Adrenal gland (tissue), 12 donors: ENCODE data around the gene ZBTB3. TPM values are rescaled to one million over a fixed set of nuclear protein-coding genes. Genes with fewer than 3 reads are reported as not detected.

Experiments
- DNase-seq, 7 donors: peaks; one replicate each; pipeline ENCODE4 v3.0.0-alpha.2; 2019 to 2020
- H3K27ac ChIP-seq, 5 donors: fragments of 200-600 bp; sonication (generic) in 4 of 5; 1 replicate in 3 of 5; 2 replicates in 2 of 5; pipeline versions ENCODE4 v1.5.1 to v1.8.0; 2016 to 2020; ENCODE audit warnings: mild to moderate bottlenecking in 1 of 5
- H3K27me3 ChIP-seq: fragments of 200-600 bp; 2 replicates; pipeline ENCODE4 v1.8.0; 2021
- H3K36me3 ChIP-seq, 2 donors: fragments of 200-600 bp; replicated peaks in 1 of 2; 1 replicate in 1 of 2; 2 replicates in 1 of 2; pipeline versions ENCODE4 v1.5.1 to v1.8.0; 2018 to 2022
- H3K4me1 ChIP-seq, 2 donors: fragments of 200-600 bp; replicated peaks in 1 of 2; 1 replicate in 1 of 2; 2 replicates in 1 of 2; pipeline versions ENCODE4 v1.5.1 to v1.8.0; 2018 to 2021
- H3K4me3 ChIP-seq, 4 donors: fragments of 200-600 bp; sonication (generic) in 3 of 4; one replicate each; pipeline ENCODE4 v1.5.1; 2016 to 2018
- H3K9me3 ChIP-seq, 3 donors: fragments of 200-600 bp; sonication (generic) in 1 of 3; replicated peaks in 1 of 3; 1 replicate in 2 of 3; 2 replicates in 1 of 3; pipeline versions ENCODE4 v1.5.1 to v1.8.0; 2016 to 2021
- POLR2A ChIP-seq, 2 donors: fragments of 450-650 bp; IDR thresholded peaks; one replicate each; pipeline ENCODE4 v1.6.1; 2017; ENCODE audit warnings: antibody characterized with exemption in 2 of 2, mild to moderate bottlenecking in 2 of 2, moderate library complexity in 1 of 2
- WGBS, 4 donors: extraction: QIAGEN DNeasy Blood & Tissue Kit in 2 of 4; methylation state at CpG; one replicate each; pipeline versions ENCODE4 v1.1.5 to v1.1.7; 2013 to 2017; 5-methylcytosine and 5-hydroxymethylcytosine counted together
- intact Hi-C, 2 donors: fragments of 100-400 bp; cut with DNase I; formaldehyde crosslinking; loops; one replicate each; pipeline versions ENCODE4 v1.14.1 to v1.15.0; 2022 to 2023
- polyA plus RNA-seq, 3 donors: library from polyadenylated mRNA; stranded (reverse); fragments of 200-250 nt in 2 of 3; fragments of 350-450 nt in 1 of 3; fragmentation: Illumina TruSeq in 1 of 3; extraction: RNeasy Lipid Tissue Mini Kit (QIAGEN cat#74804) in 1 of 3; gene quantifications; one replicate each; pipeline ENCODE4 v1.2.3, GENCODE V29; 2013 to 2014
- total RNA-seq, 9 donors: library from RNA; depleted of rRNA in 4 of 9; stranded (reverse); fragments of >200 nt in 4 of 9; fragments of 120-200 nt in 1 of 9; fragmentation: NEBNext Ultra II Directional in 1 of 9; extraction: Animal tissue kit (Norgen Biotek cat#: 25700) in 1 of 9; gene quantifications; one replicate each; pipeline versions ENCODE4 v1.1.0 to v1.2.4, GENCODE V29; 2013 to 2023
- TF ChIP-seq, protein P1 (sequence below), 6 experiments: fragments of 450-650 bp in 4 of 6; fragments of 200-600 bp in 2 of 6; sonication (generic) in 1 of 6; IDR thresholded peaks; 1 replicate in 5 of 6; 2 replicates in 1 of 6; pipeline versions ENCODE4 v1.5.1 to v1.8.0; 2016 to 2021; ENCODE audit warnings: antibody characterized with exemption in 6 of 6, mild to moderate bottlenecking in 2 of 6, moderate library complexity in 1 of 6
- donor health status: healthy with polysubstance abuse.
- donor health status: Bipolar disorder and iron deficiency.
- donor health status: DM: yes; HTN: yes; CAD: no.
- donor health status: DM: no; HTN: no; CAD: no.
- donor health status: DM: no; HTN: no; CAD: no.
- donor health status: DM: yes; HTN: yes; CAD: no.

Gene ZBTB3
- total and polyA plus RNA-seq, 12 donors: 3.0 to 19.5 (median 10.3) TPM

- peak; percentile 65 to 85 (median 83) for DNase-seq
- Histone ChIP-seq H3K4me3 (no peak overlapping the region), H3K36me3 (peaks cover 0 to 78% of the 10 kb centered on the region in 2 donors), H3K27ac (peak overlapping the region in 4 of 5 donors; percentile 12 to 84 (median 72)), H3K27me3 (no peaks in the 10 kb centered on the region), H3K4me1 (peaks cover 32 to 33% of the 10 kb centered on the region in 2 donors), H3K9me3 (no peaks in the 10 kb centered on the region)
- 43 to 64% (median 51%) methylated on average over 2 of the region's 2 CpGs for WGBS, 4 donors
- peak in 1 of 2 donors; percentile 40 for TF ChIP-seq POLR2A (IDR thresholded peaks at IDR 0.05)
- TF ChIP-seq, protein P1, sequence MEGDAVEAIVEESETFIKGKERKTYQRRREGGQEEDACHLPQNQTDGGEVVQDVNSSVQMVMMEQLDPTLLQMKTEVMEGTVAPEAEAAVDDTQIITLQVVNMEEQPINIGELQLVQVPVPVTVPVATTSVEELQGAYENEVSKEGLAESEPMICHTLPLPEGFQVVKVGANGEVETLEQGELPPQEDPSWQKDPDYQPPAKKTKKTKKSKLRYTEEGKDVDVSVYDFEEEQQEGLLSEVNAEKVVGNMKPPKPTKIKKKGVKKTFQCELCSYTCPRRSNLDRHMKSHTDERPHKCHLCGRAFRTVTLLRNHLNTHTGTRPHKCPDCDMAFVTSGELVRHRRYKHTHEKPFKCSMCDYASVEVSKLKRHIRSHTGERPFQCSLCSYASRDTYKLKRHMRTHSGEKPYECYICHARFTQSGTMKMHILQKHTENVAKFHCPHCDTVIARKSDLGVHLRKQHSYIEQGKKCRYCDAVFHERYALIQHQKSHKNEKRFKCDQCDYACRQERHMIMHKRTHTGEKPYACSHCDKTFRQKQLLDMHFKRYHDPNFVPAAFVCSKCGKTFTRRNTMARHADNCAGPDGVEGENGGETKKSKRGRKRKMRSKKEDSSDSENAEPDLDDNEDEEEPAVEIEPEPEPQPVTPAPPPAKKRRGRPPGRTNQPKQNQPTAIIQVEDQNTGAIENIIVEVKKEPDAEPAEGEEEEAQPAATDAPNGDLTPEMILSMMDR (IDR thresholded peaks at IDR 0.05): no peak
- intact Hi-C loops: no loop called here
These were observed 40.6 kb downstream of the ZBTB3 start for GRCh38 chr11:62713343-62713742.

DNA sequence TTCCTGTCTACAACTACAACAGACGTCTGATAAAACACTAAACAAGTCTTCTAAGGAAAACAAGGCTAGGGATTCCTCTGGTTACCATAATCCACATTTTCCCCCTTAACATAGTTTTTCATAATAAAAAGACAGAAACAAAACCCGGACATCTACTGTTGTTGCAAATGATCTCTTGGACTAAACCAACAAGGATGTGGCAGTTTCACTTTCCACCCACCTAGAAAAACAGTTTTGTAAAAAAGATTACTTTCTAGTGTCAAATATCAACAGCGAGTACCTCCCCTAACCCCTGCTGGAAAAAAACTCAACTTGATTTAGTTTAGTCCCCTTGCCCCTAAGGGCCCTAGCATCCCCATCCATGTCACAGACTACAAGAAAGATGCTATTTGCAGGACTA lies 41.1 kb downstream of the ZBTB3 start:
- 40 to 50% (median 46%) methylated on average over 3 of the region's 3 CpGs for WGBS, 4 donors
- peaks cover 0 to 73% of the 10 kb centered on the region in 2 donors for H3K36me3 ChIP-seq

DNA sequence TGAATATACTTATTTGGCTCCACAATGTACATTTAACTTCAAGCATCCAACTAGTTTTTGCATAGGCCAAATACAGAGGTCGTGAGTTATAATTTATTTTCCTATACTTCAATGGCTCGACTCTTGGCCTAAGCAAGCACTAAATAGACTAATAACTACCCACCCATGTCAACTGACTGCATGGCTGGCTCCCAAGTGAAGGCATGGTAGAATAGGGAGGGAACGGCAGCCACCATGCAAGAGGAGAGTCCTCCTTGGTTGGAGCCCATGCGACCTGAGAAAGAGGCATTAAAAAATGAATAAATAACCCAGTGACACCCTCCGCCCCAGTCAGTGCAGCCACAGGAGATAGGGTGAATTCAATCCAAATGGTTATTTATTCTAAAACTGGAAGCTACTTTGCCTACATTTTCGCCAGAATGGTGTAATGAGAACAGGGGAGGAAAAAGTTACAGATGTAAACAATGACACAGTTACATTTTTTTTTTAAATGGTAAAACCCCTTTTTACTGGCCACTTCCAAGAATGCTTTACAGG lies 41.6 kb downstream of the ZBTB3 start:
- H3K36me3 ChIP-seq: peaks cover 0 to 68% of the 10 kb centered on the region in 2 donors

More for the DNA sequence above, 41.1 kb downstream of the ZBTB3 start:
- intact Hi-C loops: no loop called here
- H3K27ac ChIP-seq: peak overlapping the region in 4 of 5 donors; percentile 9 to 84 (median 72)
- no peak for DNase-seq
- H3K9me3 ChIP-seq: no peaks in the 10 kb centered on the region
- no peaks in the 10 kb centered on the region for H3K27me3 ChIP-seq
- no peak overlapping the region for H3K4me3 ChIP-seq
- TF ChIP-seq POLR2A (IDR thresholded peaks at IDR 0.05): no peak
- TF ChIP-seq, protein P1 (IDR thresholded peaks at IDR 0.05): no peak
- H3K4me1 ChIP-seq: peaks cover 33% of the 10 kb centered on the region in 2 donors

DNA sequence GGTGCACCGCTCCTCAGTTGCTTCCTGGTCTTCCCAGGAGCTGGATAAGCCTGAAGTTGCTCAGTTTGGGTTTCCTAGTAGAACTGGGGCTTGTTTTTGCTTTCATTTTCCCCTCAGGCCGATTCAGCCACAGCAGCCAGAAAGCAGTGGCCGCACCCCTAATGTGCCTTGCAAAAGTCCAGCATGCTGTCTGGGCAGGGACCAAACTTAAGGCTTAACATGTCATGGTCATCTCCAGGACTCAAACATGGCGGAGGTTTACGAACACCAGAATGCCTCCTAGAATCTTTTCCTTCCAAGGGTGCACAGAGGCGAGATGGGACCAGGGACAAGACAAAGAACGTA lies 44.0 kb downstream of the ZBTB3 start:
- Histone ChIP-seq H3K36me3 (peaks cover 0 to 45% of the 10 kb centered on the region in 2 donors), H3K27ac (peak overlapping the region; percentile 84 to 96 (median 93)), H3K4me1 (peaks cover 46 to 55% of the 10 kb centered on the region in 2 donors), H3K9me3 (no peaks in the 10 kb centered on the region), H3K27me3 (no peaks in the 10 kb centered on the region), H3K4me3 (peak overlapping the region in 3 of 4 donors; percentile 53 to 58 (median 58))
- 59 to 67% (median 63%) methylated on average over 7 of the region's 7 CpGs for WGBS, 4 donors
- DNase-seq: peak in 5 of 7 donors; percentile 31 to 71 (median 35)
- intact Hi-C loops: no loop called here
- TF ChIP-seq, protein P1 (IDR thresholded peaks at IDR 0.05): no peak
- no peak for TF ChIP-seq POLR2A (IDR thresholded peaks at IDR 0.05)

More for the DNA sequence above, 41.6 kb downstream of the ZBTB3 start:
- H3K4me1 ChIP-seq: peaks cover 33 to 36% of the 10 kb centered on the region in 2 donors
- intact Hi-C loops: no loop called here
- no peaks in the 10 kb centered on the region for H3K27me3 ChIP-seq
- no peaks in the 10 kb centered on the region for H3K9me3 ChIP-seq
- peak overlapping the region in 4 of 5 donors; percentile 9 to 84 (median 72) for H3K27ac ChIP-seq
- no peak overlapping the region for H3K4me3 ChIP-seq
- TF ChIP-seq POLR2A (IDR thresholded peaks at IDR 0.05): no peak
- TF ChIP-seq, protein P1 (IDR thresholded peaks at IDR 0.05): no peak
- 89 to 91% (median 89%) methylated on average over 6 of the region's 6 CpGs for WGBS, 4 donors
- peak in 1 of 7 donors; percentile 11 for DNase-seq
